ENCODE measurements around the gene PDGFRB.

The PDGFRB gene

DNA sequence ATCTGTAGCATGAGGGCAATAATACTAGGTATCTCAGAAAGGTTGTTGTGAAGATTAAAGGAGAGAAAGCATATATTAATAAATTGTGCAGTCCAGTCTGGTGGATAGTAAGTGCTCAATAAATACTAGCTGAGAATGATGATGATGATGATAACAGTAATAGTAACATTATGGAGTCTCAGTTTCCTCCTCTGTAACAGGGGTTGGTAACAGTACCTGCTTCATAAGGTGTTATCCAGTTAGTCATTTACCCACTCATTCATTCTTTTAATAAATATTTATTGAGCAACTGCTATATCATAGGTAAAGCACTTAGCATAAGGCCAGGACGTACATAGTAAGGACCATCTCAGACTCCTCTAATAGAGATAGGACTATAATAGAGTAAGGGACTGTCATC lies 41.8 kb upstream of the PDGFRB start:
- TF ChIP-seq TAF1 (IDR thresholded peaks at IDR 0.05; ENCODE audit: low read depth) (no peak), NFIC (IDR thresholded peaks at IDR 0.05) (no peak), TEAD4 (IDR thresholded peaks at IDR 0.05) (no peak), CREB1 (IDR thresholded peaks at IDR 0.05; ENCODE audit: low read depth) (no peak), EGR1 (IDR thresholded peaks at IDR 0.05) (no peak), RAD21 (IDR thresholded peaks at IDR 0.05; ENCODE audit: low read depth) (no peak), TCF12 (IDR thresholded peaks at IDR 0.05; ENCODE audit: low read depth) (no peak)
- TF ChIP-seq, protein P1, sequence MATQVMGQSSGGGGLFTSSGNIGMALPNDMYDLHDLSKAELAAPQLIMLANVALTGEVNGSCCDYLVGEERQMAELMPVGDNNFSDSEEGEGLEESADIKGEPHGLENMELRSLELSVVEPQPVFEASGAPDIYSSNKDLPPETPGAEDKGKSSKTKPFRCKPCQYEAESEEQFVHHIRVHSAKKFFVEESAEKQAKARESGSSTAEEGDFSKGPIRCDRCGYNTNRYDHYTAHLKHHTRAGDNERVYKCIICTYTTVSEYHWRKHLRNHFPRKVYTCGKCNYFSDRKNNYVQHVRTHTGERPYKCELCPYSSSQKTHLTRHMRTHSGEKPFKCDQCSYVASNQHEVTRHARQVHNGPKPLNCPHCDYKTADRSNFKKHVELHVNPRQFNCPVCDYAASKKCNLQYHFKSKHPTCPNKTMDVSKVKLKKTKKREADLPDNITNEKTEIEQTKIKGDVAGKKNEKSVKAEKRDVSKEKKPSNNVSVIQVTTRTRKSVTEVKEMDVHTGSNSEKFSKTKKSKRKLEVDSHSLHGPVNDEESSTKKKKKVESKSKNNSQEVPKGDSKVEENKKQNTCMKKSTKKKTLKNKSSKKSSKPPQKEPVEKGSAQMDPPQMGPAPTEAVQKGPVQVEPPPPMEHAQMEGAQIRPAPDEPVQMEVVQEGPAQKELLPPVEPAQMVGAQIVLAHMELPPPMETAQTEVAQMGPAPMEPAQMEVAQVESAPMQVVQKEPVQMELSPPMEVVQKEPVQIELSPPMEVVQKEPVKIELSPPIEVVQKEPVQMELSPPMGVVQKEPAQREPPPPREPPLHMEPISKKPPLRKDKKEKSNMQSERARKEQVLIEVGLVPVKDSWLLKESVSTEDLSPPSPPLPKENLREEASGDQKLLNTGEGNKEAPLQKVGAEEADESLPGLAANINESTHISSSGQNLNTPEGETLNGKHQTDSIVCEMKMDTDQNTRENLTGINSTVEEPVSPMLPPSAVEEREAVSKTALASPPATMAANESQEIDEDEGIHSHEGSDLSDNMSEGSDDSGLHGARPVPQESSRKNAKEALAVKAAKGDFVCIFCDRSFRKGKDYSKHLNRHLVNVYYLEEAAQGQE (IDR thresholded peaks at IDR 0.05; ENCODE audit: low read depth) = no peak
- TF ChIP-seq, protein P2, sequence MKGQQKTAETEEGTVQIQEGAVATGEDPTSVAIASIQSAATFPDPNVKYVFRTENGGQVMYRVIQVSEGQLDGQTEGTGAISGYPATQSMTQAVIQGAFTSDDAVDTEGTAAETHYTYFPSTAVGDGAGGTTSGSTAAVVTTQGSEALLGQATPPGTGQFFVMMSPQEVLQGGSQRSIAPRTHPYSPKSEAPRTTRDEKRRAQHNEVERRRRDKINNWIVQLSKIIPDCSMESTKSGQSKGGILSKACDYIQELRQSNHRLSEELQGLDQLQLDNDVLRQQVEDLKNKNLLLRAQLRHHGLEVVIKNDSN (IDR thresholded peaks at IDR 0.05) = no peak

GRCh38 chr5:150196986-150197385 lies 41.3 kb upstream of the PDGFRB start:
- TF ChIP-seq TEAD4 (IDR thresholded peaks at IDR 0.05) = no peak
- TF ChIP-seq TCF12 (IDR thresholded peaks at IDR 0.05; ENCODE audit: low read depth) = no peak
- TF ChIP-seq, protein P1 (IDR thresholded peaks at IDR 0.05; ENCODE audit: low read depth) = no peak
- no peak for TF ChIP-seq CREB1 (IDR thresholded peaks at IDR 0.05; ENCODE audit: low read depth)
- TF ChIP-seq NFIC (IDR thresholded peaks at IDR 0.05) = no peak
- no peak for TF ChIP-seq EGR1 (IDR thresholded peaks at IDR 0.05)
- no peak for TF ChIP-seq ZBTB7A (IDR thresholded peaks at IDR 0.05; ENCODE audit: low read depth)
- no peak for TF ChIP-seq YY1 (IDR thresholded peaks at IDR 0.05; ENCODE audit: low read depth)
- TF ChIP-seq, protein P2 (IDR thresholded peaks at IDR 0.05) = no peak
- no peak for TF ChIP-seq RAD21 (IDR thresholded peaks at IDR 0.05; ENCODE audit: low read depth)
- no peak for TF ChIP-seq TAF1 (IDR thresholded peaks at IDR 0.05; ENCODE audit: low read depth)

DNA sequence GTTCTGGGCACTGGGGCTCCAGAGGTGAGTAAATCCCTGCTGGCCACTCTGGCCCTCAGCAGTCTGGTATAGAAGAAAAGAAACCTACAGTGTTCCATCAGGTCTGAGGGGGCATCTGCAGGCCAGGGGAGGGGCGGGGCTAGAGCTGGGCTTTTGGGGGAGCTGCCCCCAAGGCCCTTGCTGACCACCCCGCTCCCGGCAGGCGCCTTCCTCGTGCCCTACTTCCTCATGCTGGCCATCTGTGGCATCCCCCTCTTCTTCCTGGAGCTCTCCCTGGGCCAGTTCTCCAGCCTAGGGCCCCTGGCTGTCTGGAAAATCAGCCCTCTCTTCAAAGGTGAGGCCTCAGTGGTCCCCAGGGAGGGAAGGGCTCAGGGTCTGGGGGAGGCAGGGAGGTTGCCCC lies 40.9 kb upstream of the PDGFRB start:
- TF ChIP-seq MAX (IDR thresholded peaks at IDR 0.05) (no peak), TAF1 (IDR thresholded peaks at IDR 0.05; ENCODE audit: low read depth) (no peak), CEBPB (IDR thresholded peaks at IDR 0.05) (no peak), RAD21 (IDR thresholded peaks at IDR 0.05; ENCODE audit: low read depth) (no peak), NFIC (IDR thresholded peaks at IDR 0.05) (no peak), ZBTB7A (IDR thresholded peaks at IDR 0.05; ENCODE audit: low read depth) (no peak), CREB1 (IDR thresholded peaks at IDR 0.05; ENCODE audit: low read depth) (no peak), TEAD4 (IDR thresholded peaks at IDR 0.05) (no peak), TCF12 (IDR thresholded peaks at IDR 0.05; ENCODE audit: low read depth) (no peak), YY1 (IDR thresholded peaks at IDR 0.05; ENCODE audit: low read depth) (no peak), FOXM1 (IDR thresholded peaks at IDR 0.05; ENCODE audit: borderline replicate concordance, low read depth) (no peak)
- TF ChIP-seq, protein P1 (IDR thresholded peaks at IDR 0.05; ENCODE audit: low read depth) = no peak
- TF ChIP-seq, protein P2 (IDR thresholded peaks at IDR 0.05) = no peak

- TF ChIP-seq YY1 (IDR thresholded peaks at IDR 0.05; ENCODE audit: low read depth) (no peak), RAD21 (IDR thresholded peaks at IDR 0.05; ENCODE audit: low read depth) (no peak), NFIC (IDR thresholded peaks at IDR 0.05) (no peak), TAF1 (IDR thresholded peaks at IDR 0.05; ENCODE audit: low read depth) (no peak), ZBTB7A (IDR thresholded peaks at IDR 0.05; ENCODE audit: low read depth) (no peak), EGR1 (IDR thresholded peaks at IDR 0.05) (no peak), MAX (IDR thresholded peaks at IDR 0.05) (no peak), EP300 (IDR thresholded peaks at IDR 0.05; ENCODE audit: borderline replicate concordance) (no peak), TEAD4 (IDR thresholded peaks at IDR 0.05) (no peak), CREB1 (IDR thresholded peaks at IDR 0.05; ENCODE audit: low read depth) (no peak), CEBPB (IDR thresholded peaks at IDR 0.05) (no peak), TCF12 (IDR thresholded peaks at IDR 0.05; ENCODE audit: low read depth) (no peak), FOXM1 (IDR thresholded peaks at IDR 0.05; ENCODE audit: borderline replicate concordance, low read depth) (no peak)
- TF ChIP-seq, protein P1 (IDR thresholded peaks at IDR 0.05; ENCODE audit: low read depth) = no peak
- TF ChIP-seq, protein P2 (IDR thresholded peaks at IDR 0.05) = no peak
These were observed 40.3 kb upstream of the PDGFRB start for GRCh38 chr5:150195736-150196485.
